Muscle of leg (tissue), 11 donors: Measurements from ENCODE around the gene OR51V1. TPM values are rescaled to one million over a fixed set of nuclear protein-coding genes. Genes with fewer than 3 reads are reported as not detected.
"Not testable (repeated sequence)": the region's sequence is repeated elsewhere in the genome, so short reads cannot be mapped to it uniquely, and the experiment has no call there.

Experiments used
- DNase-seq: peaks from one replicate; pipeline ENCODE4 v3.0.0; 2013
- H3K27ac ChIP-seq: one replicate; pipeline ENCODE4 v1.5.1; 2013; ENCODE audit warnings: mild to moderate bottlenecking, low read length, control low read depth
- H3K27me3 ChIP-seq: one replicate; pipeline ENCODE4 v1.6.1; 2013; ENCODE audit warnings: low read length; ENCODE audit not compliant: control insufficient read depth, insufficient read depth
- H3K36me3 ChIP-seq: one replicate; pipeline ENCODE4 v1.6.1; 2013; ENCODE audit warnings: low read length; ENCODE audit not compliant: control insufficient read depth, insufficient read depth
- H3K4me1 ChIP-seq: one replicate; pipeline ENCODE4 v1.6.1; 2013; ENCODE audit warnings: low read length; ENCODE audit not compliant: control insufficient read depth, insufficient read depth
- H3K4me3 ChIP-seq: one replicate; pipeline ENCODE4 v1.5.1; 2013; ENCODE audit warnings: low read length, control low read depth
- H3K9me3 ChIP-seq: replicated peaks from 2 replicates; pipeline ENCODE4 v1.6.1; 2013; ENCODE audit warnings: low read depth, low read length; ENCODE audit not compliant: control insufficient read depth
- WGBS: methylation state at CpG from one replicate; pipeline ENCODE4 v1.1.5; 2013; ENCODE audit warnings: missing lambda C conversion rate; ENCODE audit not compliant: insufficient coverage; 5-methylcytosine and 5-hydroxymethylcytosine counted together
- polyA plus RNA-seq, 8 donors: library from polyadenylated mRNA; unstranded; fragments of 120-200 nt; gene quantifications; one replicate each; pipeline versions ENCODE4 v1.2.1 to v1.2.3, GENCODE V29; 2013; ENCODE audit warnings: inconsistent platforms in 1 of 8, low replicate concordance in 1 of 8; ENCODE audit not compliant: insufficient read length in 8 of 8, insufficient read depth in 1 of 8
- total RNA-seq: library from RNA; stranded (reverse); fragments of 120-200 nt; gene quantifications from one replicate; pipeline ENCODE4 v1.2.4, GENCODE V29; 2013

The OR51V1 gene
- total and polyA plus RNA-seq, 9 donors, result not detected

DNA sequence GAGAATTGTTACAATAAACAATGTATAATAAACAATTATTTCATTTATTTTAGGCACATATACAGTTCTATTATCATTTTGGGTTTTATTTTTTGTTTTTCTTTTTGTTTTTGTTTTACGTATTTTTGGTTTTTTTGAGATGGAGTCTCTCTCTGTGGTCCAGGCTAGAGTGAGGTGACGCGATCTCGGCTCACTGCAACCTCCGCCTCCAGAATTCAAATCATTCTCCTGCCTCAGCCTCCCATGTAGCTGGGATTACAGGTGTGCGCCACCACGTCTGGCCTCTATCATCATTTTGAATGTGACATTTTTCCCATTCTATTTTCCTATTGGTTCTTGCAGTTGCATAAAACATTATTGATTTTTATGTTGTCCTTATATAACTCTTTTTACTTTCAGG is 25.5 kb downstream of the OR51V1 start:
- WGBS, result no CpG with 5 or more reads among the region's 7 CpGs
- Histone ChIP-seq H3K27me3 (no peaks in the 10 kb centered on the region), H3K27ac (no peak overlapping the region), H3K36me3 (no peaks in the 10 kb centered on the region), H3K4me3 (no peak overlapping the region), H3K4me1 (no peaks in the 10 kb centered on the region), H3K9me3 (no peaks in the 10 kb centered on the region)
- no peak for DNase-seq

DNA sequence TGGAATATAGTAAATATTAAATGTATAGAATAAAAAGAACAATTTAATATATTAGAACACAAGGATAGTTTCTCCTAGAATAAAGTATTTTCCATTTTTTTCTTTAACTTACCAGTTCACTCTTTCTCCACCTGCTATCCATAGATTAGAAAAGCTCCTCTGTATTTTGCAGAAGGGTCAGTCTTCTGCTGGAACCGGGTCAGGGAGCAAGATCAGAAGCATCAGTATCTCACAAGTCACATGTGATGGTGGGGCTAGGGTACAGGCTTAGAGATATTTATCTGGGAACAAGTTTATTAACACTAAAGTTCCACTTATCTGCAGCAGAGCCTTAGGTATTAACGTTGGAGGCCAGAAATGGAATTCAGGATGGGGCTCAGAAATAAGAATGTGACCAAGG is 28.6 kb downstream of the OR51V1 start:
- DNase-seq, result no peak
- no peak overlapping the region for H3K4me3 ChIP-seq
- no peaks in the 10 kb centered on the region for H3K9me3 ChIP-seq
- H3K27me3 ChIP-seq, result no peaks in the 10 kb centered on the region
- WGBS, result no CpG with 5 or more reads among the region's 2 CpGs
- H3K4me1 ChIP-seq, result no peaks in the 10 kb centered on the region
- no peak overlapping the region for H3K27ac ChIP-seq
- no peaks in the 10 kb centered on the region for H3K36me3 ChIP-seq

DNA sequence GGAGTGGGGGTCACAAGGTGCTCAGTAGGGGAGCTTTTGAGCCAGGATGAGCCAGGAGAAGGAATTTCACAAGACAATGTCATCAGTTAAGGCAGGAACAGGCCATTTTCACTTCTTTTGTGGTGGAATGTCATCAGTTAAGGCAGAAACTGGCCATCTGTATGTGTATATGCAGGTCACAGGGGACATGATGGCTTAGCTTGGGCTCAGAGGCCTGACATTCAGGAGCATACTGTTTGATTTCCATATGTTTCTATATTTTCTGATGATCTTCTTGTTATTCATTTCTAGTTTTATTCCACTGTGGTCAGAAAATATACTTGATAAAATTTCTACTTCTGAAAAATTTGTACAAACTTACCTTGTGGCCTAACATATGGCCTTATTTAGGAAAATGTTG is 34.6 kb downstream of the OR51V1 start:
- H3K4me1 ChIP-seq, H3K27me3 ChIP-seq, H3K36me3 ChIP-seq, DNase-seq, H3K27ac ChIP-seq, H3K4me3 ChIP-seq, H3K9me3 ChIP-seq: not testable (repeated sequence)

DNA sequence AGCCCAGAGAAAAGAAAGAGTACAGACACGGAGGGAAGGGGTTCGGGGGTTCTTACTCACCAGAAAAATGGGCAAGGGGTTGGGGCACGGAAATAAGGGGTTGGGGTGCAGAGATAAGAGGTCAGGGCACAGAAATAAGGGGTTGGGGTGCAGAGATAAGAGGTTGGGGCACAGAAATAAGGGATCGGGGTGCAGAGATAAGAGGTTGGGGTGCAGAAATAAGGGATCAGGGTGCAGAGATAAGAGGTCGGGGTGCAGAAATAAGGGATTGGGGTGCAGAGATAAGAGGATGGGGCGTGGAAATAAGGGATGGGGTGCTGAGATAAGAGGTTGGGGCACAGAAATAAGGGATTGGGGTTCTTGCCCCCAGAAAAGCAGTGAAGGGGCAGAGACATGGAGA is 35.7 kb downstream of the OR51V1 start:
- H3K4me3 ChIP-seq, H3K4me1 ChIP-seq, H3K36me3 ChIP-seq, H3K9me3 ChIP-seq, H3K27me3 ChIP-seq, H3K27ac ChIP-seq, DNase-seq: not testable (repeated sequence)
- WGBS, result 72% methylated on average over 6 of the region's 6 CpGs

DNA sequence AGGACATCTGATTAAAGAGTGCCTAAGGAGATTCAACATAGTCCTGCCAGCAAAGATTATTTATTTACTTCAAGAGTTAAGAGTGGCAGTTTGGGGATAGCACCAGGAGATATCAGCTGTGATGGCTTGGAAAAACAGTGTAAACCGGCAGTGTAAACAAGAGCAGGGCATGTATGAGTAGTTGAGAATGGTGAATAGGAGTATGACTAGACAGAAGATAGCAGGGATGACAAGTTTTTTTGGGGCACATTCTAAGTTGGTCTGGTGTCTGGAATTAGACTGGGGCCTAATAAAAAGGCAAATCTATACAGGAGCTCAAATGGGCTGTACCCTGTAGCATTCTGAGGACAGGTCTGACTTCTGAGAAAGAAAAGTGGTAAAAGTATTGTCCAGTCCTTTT is 39.4 kb downstream of the OR51V1 start:
- not testable (repeated sequence) for H3K9me3 ChIP-seq, DNase-seq, H3K4me1 ChIP-seq, H3K27me3 ChIP-seq, H3K27ac ChIP-seq, H3K36me3 ChIP-seq, H3K4me3 ChIP-seq
- WGBS, result no CpG with 5 or more reads among the region's 1 CpG

DNA sequence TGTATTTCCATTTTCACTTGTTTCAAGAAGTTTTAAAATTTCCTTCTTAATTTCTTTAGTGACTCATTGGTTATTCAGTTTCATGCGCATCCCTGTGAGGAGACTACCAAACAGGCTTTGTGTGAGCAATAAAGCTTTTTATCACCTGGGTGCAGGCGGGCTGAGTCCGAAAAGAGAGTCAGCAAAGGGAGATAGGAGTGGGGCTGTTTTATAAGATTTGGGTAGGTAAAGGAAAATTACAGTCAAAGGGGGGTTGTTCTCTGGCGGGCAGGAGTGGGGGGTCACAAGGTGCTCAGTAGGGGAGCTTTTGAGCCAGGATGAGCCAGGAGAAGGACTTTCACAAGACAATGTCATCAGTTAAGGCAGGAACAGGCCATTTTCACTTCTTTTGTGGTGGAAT is 40.3 kb downstream of the OR51V1 start:
- not testable (repeated sequence) for H3K27me3 ChIP-seq, H3K36me3 ChIP-seq, H3K27ac ChIP-seq, H3K4me1 ChIP-seq, DNase-seq, H3K9me3 ChIP-seq, H3K4me3 ChIP-seq
- 73% methylated on average over 3 of the region's 4 CpGs for WGBS

DNA sequence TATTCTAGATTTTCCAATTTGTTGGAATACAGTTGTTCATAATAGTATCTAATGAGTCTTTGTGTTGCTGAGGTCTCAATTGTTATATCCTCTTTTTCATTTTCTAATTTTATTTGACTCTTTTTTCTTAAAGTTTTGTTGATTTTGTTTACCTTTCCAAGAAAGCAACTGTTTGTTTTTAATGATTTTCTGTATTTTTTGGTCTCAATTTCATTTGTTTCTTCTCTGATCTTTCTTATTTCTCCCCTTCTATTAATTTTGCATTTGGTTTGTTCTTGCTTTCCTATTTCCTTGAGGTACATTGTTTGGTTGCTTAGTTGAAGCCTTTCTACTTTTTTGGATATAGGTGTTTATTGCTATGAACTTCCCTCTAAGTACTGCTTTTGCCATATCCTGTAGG is 40.7 kb downstream of the OR51V1 start:
- no peak overlapping the region for H3K4me3 ChIP-seq
- H3K27ac ChIP-seq, result no peak overlapping the region
- no peaks in the 10 kb centered on the region for H3K4me1 ChIP-seq
- no peaks in the 10 kb centered on the region for H3K9me3 ChIP-seq
- no peaks in the 10 kb centered on the region for H3K27me3 ChIP-seq
- no peak for DNase-seq
- no peaks in the 10 kb centered on the region for H3K36me3 ChIP-seq

DNA sequence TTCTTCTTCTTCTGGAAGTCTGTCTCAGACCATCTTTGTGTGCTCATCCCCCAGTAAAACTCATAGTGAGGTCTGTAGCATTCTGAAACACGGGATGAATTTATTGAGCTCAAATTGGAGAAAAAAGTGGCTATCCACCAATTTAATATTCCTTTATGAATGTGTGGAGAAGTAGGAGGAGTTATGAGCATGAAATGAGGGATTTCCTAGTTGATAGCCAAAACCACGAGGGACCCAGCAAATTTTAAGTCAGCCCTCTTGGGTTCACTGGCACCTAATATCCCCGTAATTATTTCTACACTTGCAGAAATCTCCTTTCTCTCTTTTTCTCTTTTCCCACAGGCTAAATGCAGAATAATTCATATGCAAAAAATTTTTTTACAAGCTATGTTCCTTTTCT is 45.8 kb downstream of the OR51V1 start, which contains the start of gene OR52A1:
Gene OR52A1, minus strand, starts transcription at position 101 of the 400 bp plus-strand sequence. CDS start 2,388 bp downstream, outside the sequence.
- no peak for DNase-seq

DNA sequence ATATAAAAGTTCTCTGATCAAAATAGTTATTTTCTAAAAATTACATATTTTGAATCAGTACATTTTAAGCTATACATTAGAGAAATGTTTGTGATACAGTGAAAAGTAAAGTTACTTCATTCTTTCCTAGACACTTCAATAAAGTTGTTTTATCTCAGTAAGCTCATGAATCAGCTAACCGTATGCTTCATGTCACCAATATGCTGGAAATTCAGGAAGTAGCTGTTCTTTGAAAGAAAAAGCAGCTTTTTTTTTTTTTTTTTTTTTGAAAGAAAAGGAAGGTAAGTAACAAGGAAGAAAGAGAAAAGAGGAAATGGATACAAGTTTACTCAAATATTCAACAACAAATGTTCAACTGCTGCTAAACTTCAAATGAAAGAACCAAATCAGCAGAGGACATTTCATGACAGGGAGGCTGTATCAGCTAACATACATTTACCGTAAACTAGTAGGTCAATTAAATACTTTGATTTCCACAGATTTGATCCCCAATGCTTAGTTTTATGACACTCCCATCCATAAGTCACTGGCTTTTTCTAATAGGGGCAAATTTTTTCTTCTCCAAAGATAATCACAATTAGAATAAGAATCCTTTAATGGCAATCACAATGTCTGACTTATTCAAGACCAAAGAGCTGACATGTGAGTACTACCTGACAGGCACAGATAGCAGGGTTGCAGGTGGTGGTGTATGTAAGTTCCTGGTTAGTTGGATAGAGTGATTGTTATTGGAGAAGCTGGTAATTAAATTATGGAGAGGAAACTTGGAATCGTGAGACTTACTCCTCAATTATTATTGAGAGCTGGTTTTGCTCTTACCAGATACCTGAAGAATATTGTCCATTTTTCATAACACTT is 46.7 kb downstream of the OR51V1 start:
- Histone ChIP-seq H3K4me1 (no peaks in the 10 kb centered on the region), H3K9me3 (no peaks in the 10 kb centered on the region), H3K4me3 (no peak overlapping the region), H3K27ac (no peak overlapping the region), H3K36me3 (no peaks in the 10 kb centered on the region), H3K27me3 (no peaks in the 10 kb centered on the region)
- 80% methylated on average over 1 of the region's 3 CpGs for WGBS
- no peak for DNase-seq

More for the DNA sequence above, 45.8 kb downstream of the OR51V1 start, which contains the start of gene OR52A1:
- 100% methylated on average over 1 of the region's 3 CpGs for WGBS
- H3K27ac ChIP-seq, result no peak within 1 kb of the TSS
- H3K4me3 ChIP-seq, result no peak within 1 kb of the TSS
- H3K36me3 ChIP-seq, result no peaks in the 10 kb centered on the region
- no peaks in the 10 kb centered on the region for H3K4me1 ChIP-seq
- H3K27me3 ChIP-seq, result no peaks in the 10 kb centered on the region
- H3K9me3 ChIP-seq, result no peaks in the 10 kb centered on the region

DNA sequence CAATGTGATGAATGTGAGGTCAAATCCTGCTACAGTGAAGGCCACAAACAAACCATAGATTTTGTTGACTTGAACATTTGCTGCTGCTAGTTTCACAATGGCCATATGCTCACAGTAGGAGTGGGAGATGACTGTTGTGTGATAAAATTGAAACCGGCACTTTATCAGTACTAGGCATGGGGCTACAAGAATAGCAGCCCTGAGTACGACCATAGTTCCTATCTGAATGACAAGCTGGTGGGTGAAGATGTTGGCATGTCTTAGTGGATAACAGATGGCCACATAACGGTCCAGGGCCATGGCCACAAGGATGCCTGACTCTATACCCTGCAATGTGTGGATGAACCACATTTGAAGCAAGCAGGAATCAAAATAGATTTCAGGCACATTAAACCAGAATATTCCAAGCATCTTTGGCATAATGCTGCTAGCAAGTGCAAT is 48.7 kb downstream of the OR51V1 start:
- DNase-seq, result no peak
- no peaks in the 10 kb centered on the region for H3K27me3 ChIP-seq
- H3K36me3 ChIP-seq, result no peaks in the 10 kb centered on the region
- H3K9me3 ChIP-seq, result no peaks in the 10 kb centered on the region
- H3K4me1 ChIP-seq, result no peaks in the 10 kb centered on the region
- WGBS, result 69% methylated on average over 2 of the region's 3 CpGs
- H3K27ac ChIP-seq, result no peak overlapping the region
- no peak overlapping the region for H3K4me3 ChIP-seq
